Liver (tissue), 9 donors: ENCODE measurements around the gene TTC23. TPM values are rescaled to one million over a fixed set of nuclear protein-coding genes. Genes with fewer than 3 reads are reported as not detected.

Experiments used
- DNase-seq: peaks from one replicate; pipeline ENCODE4 v3.0.0-alpha.2; 2017; ENCODE audit warnings: low spot score
- H3K27ac ChIP-seq, 2 donors: one replicate each; pipeline ENCODE4 v1.7.0; 2013; ENCODE audit warnings: inconsistent platforms in 2 of 2, low read length in 2 of 2, control low read depth in 1 of 2, low read depth in 1 of 2, mild to moderate bottlenecking in 1 of 2
- H3K27me3 ChIP-seq, 4 donors: one replicate each; pipeline versions ENCODE4 v1.6.1 to v1.7.0; 2013; ENCODE audit warnings: low read length in 3 of 4, inconsistent platforms in 1 of 4, mild to moderate bottlenecking in 1 of 4, moderate library complexity in 1 of 4; ENCODE audit not compliant: control insufficient read depth in 4 of 4, insufficient read depth in 4 of 4
- H3K36me3 ChIP-seq, 4 donors: one replicate each; pipeline versions ENCODE4 v1.6.1 to v1.7.0; 2013; ENCODE audit warnings: low read length in 3 of 4, mild to moderate bottlenecking in 3 of 4, low read depth in 1 of 4, moderate library complexity in 1 of 4; ENCODE audit not compliant: control insufficient read depth in 4 of 4, insufficient read depth in 3 of 4
- H3K4me1 ChIP-seq, 4 donors: one replicate each; pipeline versions ENCODE4 v1.6.1 to v1.7.0; 2013; ENCODE audit warnings: low read length in 3 of 4, mild to moderate bottlenecking in 3 of 4, moderate library complexity in 1 of 4; ENCODE audit not compliant: control insufficient read depth in 4 of 4, insufficient read depth in 4 of 4
- H3K4me3 ChIP-seq, 3 donors: one replicate each; pipeline versions ENCODE4 v1.6.1 to v1.7.0; 2013; ENCODE audit warnings: low read length in 3 of 3, control low read depth in 1 of 3, low read depth in 1 of 3, mild to moderate bottlenecking in 1 of 3
- H3K9ac ChIP-seq, 2 donors: one replicate each; pipeline ENCODE4 v1.7.0; 2013; ENCODE audit warnings: low read length in 2 of 2, mild to moderate bottlenecking in 2 of 2, moderate library complexity in 2 of 2, control low read depth in 1 of 2, low read depth in 1 of 2
- H3K9me3 ChIP-seq, 4 donors: one replicate each; pipeline versions ENCODE4 v1.6.1 to v1.7.0; 2013; ENCODE audit warnings: low read length in 3 of 4; ENCODE audit not compliant: control insufficient read depth in 4 of 4
- FOXA1 ChIP-seq: IDR thresholded peaks from 2 replicates; pipeline ENCODE4 v1.6.1; 2016; ENCODE audit warnings: antibody characterized with exemption
- FOXA2 ChIP-seq: IDR thresholded peaks from 2 replicates; pipeline ENCODE4 v1.6.1; 2016; ENCODE audit warnings: antibody characterized with exemption
- GABPA ChIP-seq, 2 donors: IDR thresholded peaks in 1 of 2; conservative IDR thresholded peaks in 1 of 2; 2 replicates each; pipeline ENCODE4 v1.6.1; 2016; ENCODE audit warnings: antibody characterized with exemption in 2 of 2, mild to moderate bottlenecking in 1 of 2, moderate library complexity in 1 of 2
- HNF4A ChIP-seq, 2 donors: conservative IDR thresholded peaks; 2 replicates each; pipeline ENCODE4 v1.6.1; 2016; ENCODE audit warnings: antibody characterized with exemption in 2 of 2, mild to moderate bottlenecking in 2 of 2
- HNF4G ChIP-seq: IDR thresholded peaks from 2 replicates; pipeline ENCODE4 v1.6.1; 2016; ENCODE audit warnings: antibody characterized with exemption
- NR2F2 ChIP-seq: IDR thresholded peaks from 2 replicates; pipeline ENCODE4 v1.6.1; 2016; ENCODE audit warnings: antibody characterized with exemption
- RAD21 ChIP-seq, 2 donors: IDR thresholded peaks; 2 replicates each; pipeline ENCODE4 v1.6.1; 2016; ENCODE audit warnings: antibody characterized with exemption in 2 of 2, mild to moderate bottlenecking in 2 of 2
- WGBS: extraction: QIAGEN DNeasy Blood & Tissue Kit; methylation state at CpG from one replicate; pipeline ENCODE4 v1.1.7; 2013; 5-methylcytosine and 5-hydroxymethylcytosine counted together
- polyA plus RNA-seq, 2 donors: library from polyadenylated mRNA; stranded (reverse) in 1 of 2; unstranded in 1 of 2; fragments of 200-250 nt in 1 of 2; fragments of >200 nt in 1 of 2; fragmentation: Nextera tagmentation in 1 of 2; extraction: Ambion mirVana in 1 of 2; gene quantifications; one replicate each; pipeline versions ENCODE4 v1.2.1 to v1.2.3, GENCODE V29; 2013 to 2015
- total RNA-seq, 2 donors: library from RNA; depleted of rRNA; stranded (reverse); fragments of >200 nt; gene quantifications; one replicate each; pipeline ENCODE4 v1.2.3, GENCODE V29; 2014
- TF ChIP-seq, protein P1 (sequence below): IDR thresholded peaks from 2 replicates; pipeline ENCODE4 v1.6.1; 2016; ENCODE audit warnings: antibody characterized with exemption
- TF ChIP-seq, protein P2 (sequence below): IDR thresholded peaks from 2 replicates; pipeline ENCODE4 v1.6.1; 2016; ENCODE audit warnings: antibody characterized with exemption
- TF ChIP-seq, protein P3 (sequence below): IDR thresholded peaks from 2 replicates; pipeline ENCODE4 v1.6.1; 2016; ENCODE audit warnings: antibody characterized with exemption
- TF ChIP-seq, protein P4 (sequence below): IDR thresholded peaks from 2 replicates; pipeline ENCODE4 v1.6.1; 2016; ENCODE audit warnings: antibody characterized with exemption, mild to moderate bottlenecking
- donor health status: healthy.
- donor health status: healthy.
- donor health status: healthy.
- donor health status: healthy.
- donor health status: healthy.

The TTC23 gene
- total and polyA plus RNA-seq, 4 donors, result 3.7 to 12.3 (median 7.2) TPM

DNA sequence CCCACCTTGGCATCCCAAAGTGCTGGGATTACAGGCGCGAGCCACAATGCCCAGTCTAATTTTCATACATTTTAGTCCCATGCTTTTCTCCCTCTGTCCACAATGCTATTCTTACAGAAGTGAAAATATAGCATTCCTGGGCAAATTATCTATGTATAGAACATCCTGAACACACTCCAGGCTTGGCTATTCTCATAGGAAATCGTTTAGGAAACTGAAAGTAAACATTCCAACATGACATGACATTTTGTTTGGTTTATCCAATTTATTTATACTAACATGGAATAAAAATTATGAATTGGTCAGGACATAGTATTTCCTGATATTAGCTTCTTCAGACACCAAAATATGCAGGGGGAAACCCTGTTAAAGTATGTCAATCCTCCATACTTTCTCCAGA is 91.9 kb downstream of the TTC23 start:
- TF ChIP-seq FOXA2, result no peak
- TF ChIP-seq RAD21 (IDR thresholded peaks at IDR 0.05), result no peak
- TF ChIP-seq, protein P1, sequence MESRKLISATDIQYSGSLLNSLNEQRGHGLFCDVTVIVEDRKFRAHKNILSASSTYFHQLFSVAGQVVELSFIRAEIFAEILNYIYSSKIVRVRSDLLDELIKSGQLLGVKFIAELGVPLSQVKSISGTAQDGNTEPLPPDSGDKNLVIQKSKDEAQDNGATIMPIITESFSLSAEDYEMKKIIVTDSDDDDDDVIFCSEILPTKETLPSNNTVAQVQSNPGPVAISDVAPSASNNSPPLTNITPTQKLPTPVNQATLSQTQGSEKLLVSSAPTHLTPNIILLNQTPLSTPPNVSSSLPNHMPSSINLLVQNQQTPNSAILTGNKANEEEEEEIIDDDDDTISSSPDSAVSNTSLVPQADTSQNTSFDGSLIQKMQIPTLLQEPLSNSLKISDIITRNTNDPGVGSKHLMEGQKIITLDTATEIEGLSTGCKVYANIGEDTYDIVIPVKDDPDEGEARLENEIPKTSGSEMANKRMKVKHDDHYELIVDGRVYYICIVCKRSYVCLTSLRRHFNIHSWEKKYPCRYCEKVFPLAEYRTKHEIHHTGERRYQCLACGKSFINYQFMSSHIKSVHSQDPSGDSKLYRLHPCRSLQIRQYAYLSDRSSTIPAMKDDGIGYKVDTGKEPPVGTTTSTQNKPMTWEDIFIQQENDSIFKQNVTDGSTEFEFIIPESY, result no peak
- TF ChIP-seq HNF4A (conservative IDR thresholded peaks at IDR 0.05), result no peak
- TF ChIP-seq HNF4G, result no peak
- TF ChIP-seq, protein P2, sequence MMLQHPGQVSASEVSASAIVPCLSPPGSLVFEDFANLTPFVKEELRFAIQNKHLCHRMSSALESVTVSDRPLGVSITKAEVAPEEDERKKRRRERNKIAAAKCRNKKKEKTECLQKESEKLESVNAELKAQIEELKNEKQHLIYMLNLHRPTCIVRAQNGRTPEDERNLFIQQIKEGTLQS, result no peak
- TF ChIP-seq, protein P3, sequence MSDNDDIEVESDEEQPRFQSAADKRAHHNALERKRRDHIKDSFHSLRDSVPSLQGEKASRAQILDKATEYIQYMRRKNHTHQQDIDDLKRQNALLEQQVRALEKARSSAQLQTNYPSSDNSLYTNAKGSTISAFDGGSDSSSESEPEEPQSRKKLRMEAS, result no peak
- TF ChIP-seq NR2F2, result no peak
- no peak overlapping the region for H3K27ac ChIP-seq
- 58% methylated on average over 3 of the region's 3 CpGs for WGBS

DNA sequence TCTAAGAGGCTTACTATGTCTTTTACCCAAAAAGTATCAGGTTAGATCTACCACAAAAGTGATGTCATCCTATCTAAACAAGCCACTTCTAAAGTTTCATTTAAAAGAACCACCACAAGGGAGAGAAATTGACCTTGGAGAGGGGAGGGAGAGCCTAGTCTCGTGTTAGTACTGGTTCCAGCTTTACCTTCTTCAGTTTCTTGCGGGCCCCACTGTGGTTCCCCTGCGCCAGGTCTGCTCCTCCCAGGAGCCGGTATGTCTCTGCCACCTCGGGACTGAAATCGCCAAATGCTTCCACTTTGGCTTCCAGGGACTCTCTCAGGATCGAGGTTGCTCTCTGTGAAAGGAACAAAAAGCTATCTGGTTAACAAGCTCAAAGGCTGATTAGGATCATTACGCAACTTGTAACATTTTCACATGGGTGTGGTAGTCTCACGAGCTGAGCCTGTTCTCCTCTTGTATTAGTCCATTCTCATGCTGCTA is 93.4 kb downstream of the TTC23 start:
- H3K36me3 ChIP-seq, result peaks cover 0 to 10% (median 1%) of the 10 kb centered on the region in 4 donors
- no peak for DNase-seq
- H3K4me3 ChIP-seq, result no peak overlapping the region
- no peak overlapping the region for H3K27ac ChIP-seq
- WGBS, result 73% methylated on average over 9 of the region's 9 CpGs
- TF ChIP-seq FOXA1, result no peak
- TF ChIP-seq, protein P1, result no peak
- TF ChIP-seq, protein P4, sequence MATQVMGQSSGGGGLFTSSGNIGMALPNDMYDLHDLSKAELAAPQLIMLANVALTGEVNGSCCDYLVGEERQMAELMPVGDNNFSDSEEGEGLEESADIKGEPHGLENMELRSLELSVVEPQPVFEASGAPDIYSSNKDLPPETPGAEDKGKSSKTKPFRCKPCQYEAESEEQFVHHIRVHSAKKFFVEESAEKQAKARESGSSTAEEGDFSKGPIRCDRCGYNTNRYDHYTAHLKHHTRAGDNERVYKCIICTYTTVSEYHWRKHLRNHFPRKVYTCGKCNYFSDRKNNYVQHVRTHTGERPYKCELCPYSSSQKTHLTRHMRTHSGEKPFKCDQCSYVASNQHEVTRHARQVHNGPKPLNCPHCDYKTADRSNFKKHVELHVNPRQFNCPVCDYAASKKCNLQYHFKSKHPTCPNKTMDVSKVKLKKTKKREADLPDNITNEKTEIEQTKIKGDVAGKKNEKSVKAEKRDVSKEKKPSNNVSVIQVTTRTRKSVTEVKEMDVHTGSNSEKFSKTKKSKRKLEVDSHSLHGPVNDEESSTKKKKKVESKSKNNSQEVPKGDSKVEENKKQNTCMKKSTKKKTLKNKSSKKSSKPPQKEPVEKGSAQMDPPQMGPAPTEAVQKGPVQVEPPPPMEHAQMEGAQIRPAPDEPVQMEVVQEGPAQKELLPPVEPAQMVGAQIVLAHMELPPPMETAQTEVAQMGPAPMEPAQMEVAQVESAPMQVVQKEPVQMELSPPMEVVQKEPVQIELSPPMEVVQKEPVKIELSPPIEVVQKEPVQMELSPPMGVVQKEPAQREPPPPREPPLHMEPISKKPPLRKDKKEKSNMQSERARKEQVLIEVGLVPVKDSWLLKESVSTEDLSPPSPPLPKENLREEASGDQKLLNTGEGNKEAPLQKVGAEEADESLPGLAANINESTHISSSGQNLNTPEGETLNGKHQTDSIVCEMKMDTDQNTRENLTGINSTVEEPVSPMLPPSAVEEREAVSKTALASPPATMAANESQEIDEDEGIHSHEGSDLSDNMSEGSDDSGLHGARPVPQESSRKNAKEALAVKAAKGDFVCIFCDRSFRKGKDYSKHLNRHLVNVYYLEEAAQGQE, result no peak
- no peak for TF ChIP-seq HNF4G
- peak in 1 of 2 donors; percentile 22 for TF ChIP-seq HNF4A (conservative IDR thresholded peaks at IDR 0.05)
- no peak for TF ChIP-seq GABPA (IDR thresholded peaks at IDR 0.05 in 1 of 2, conservative IDR thresholded peaks at IDR 0.05 in 1 of 2)
- H3K4me1 ChIP-seq, result peaks cover 0 to 27% (median 12%) of the 10 kb centered on the region in 4 donors
- H3K9ac ChIP-seq, result no peak overlapping the region
- no peaks in the 10 kb centered on the region for H3K27me3 ChIP-seq
- H3K9me3 ChIP-seq, result no peaks in the 10 kb centered on the region

More for the DNA sequence above, 91.9 kb downstream of the TTC23 start:
- H3K9ac ChIP-seq, result no peak overlapping the region
- H3K4me3 ChIP-seq, result no peak overlapping the region
- no peak for DNase-seq
- no peaks in the 10 kb centered on the region for H3K9me3 ChIP-seq
- no peaks in the 10 kb centered on the region for H3K27me3 ChIP-seq
- peaks cover 0 to 27% (median 12%) of the 10 kb centered on the region in 4 donors for H3K4me1 ChIP-seq
- H3K36me3 ChIP-seq, result peaks cover 0 to 14% (median 3%) of the 10 kb centered on the region in 4 donors
